HG02970 (cell line): ENCODE results near the gene COL5A1.

Source experiments
- ATAC-seq: cut with Tn5 transposase; IDR thresholded peaks from one replicate; pipeline ENCODE4 v1.9.1; 2021; ENCODE audit warnings: mild to moderate bottlenecking, moderate library complexity, moderate number of reproducible peaks; ENCODE audit not compliant: unreplicated experiment, low FRiP score

COL5A1 gene

DNA sequence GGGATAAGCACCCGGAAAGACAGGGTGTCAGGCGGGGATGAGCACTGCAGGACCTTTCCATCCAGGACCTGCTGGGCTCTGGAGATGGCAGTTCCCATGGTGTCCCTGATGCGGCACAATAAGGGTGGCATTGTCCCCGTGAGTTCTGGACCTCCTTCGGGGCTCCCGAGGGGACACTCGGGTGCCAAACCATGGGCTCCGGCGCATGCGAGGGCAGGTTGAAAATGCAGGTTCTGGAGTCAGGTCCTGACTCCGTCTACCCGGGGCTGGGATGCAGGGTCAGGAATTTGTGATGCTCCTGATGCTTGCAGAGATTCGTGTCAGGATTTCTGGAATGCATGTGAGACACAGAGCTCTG, 239.7 kb downstream of the COL5A1 start:
- ATAC-seq = no peak

DNA sequence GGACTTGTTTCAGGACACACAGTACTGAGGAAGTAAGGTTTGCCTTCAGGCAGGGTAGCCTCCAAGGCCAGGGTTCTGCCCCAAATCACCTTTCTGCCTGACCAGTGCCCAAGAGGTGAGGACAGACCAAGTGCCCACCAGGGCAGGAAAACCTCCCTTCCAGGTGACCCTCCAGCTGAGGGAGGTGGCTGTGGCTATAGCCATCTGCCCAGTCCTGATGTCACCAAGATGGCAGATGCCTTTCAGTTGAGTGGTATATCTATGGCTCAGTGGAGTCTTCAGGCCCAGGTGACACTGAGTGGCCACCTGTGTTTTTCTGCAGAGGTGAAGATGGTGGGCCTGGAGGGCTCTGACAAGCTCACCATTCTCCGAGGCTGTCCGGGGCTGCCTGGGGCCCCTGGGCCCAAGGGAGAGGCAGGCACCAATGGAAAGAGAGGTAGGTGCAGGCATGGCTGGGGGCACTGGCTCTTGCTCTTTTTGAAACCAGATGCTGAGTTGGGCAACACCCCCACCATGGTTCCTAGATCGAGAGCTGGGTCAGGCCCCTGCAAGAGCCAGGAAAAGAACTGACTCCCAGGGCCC, 240.7 kb downstream of the COL5A1 start:
- no peak for ATAC-seq

DNA sequence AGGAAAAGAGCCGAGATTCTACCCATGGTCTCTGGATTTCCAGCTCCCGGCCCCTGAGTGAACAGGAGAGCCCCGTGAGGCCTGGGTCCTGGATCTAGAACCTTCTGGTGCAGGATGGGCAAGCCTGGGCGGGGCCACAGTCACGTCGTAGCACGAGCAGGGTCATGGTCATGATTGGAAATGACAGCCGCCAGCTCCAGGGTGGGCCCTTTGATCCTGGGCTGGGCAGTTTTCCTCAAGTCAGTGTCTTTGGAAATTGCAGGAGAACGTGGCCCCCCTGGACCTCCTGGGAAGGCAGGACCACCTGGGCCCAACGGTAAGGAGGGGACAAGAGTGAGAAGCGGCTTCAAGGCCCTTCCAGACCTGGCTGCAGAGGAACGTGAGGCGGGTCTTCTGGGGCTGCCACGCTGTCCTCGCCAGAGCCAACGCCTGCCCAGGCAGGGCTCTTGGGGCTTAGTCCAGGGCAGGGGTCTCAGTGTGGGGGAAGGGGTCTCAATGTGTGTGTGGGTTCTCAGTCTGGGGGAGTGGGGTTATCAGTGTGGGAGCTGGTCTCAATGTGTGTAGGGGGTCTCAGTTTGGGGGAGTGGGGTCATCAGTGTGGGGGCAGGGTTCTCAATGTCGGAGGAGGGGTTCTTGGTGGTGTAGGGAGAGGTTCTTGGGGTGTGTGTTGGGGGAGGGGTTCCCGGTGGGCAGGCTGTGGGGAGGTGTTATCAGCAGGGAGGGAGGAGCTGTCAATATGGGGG, 241.6 kb downstream of the COL5A1 start:
- ATAC-seq = no peak

DNA sequence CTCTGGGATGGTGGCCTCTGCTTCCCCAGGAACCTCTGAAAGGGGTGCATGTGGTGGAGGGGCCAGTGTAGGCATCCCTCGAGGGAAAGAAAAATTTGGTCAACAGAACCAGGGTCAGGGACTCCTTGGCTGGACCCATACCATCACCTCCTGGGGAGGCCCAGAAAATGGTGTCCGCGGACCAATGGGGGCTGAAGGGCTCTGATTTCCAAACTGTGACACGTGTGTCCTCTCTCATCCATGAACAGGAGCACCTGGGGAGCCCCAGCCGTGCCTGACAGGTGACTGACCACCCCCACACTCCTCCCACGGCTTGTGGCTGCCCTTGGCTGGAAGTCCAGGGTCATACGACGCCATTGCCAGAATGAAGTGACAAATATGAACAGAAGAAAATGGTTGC, 242.9 kb downstream of the COL5A1 start:
- no peak for ATAC-seq

DNA sequence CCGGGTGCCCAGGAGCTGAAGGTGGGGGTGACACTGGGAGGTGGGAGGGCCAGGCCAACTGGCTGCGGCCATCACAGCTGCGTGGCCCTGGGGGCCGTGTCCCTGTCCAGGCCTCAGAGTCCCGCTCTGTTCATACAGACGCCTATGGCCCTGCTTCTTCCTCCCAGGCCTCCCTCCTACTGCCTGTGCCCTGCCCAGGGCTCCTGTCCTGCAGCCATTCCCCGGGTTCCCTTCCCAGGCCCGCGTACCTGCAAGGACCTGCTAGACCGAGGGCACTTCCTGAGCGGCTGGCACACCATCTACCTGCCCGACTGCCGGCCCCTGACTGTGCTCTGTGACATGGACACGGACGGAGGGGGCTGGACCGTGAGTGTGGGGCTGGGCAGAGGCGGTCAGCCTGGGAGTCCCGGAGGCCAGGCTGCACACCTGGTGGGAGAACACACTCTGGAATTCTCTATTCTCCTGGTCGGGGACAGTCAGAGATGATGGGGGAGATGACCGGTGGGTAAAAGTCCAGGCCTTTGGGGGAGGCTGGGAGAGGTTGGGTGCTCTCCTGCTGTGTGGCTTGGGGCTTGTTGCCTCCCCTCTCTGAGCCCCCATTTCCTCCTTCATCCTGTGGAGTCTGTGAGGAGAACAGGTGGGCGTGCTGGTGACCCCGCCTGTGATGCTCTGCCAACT, 243.5 kb downstream of the COL5A1 start:
- no peak for ATAC-seq

DNA sequence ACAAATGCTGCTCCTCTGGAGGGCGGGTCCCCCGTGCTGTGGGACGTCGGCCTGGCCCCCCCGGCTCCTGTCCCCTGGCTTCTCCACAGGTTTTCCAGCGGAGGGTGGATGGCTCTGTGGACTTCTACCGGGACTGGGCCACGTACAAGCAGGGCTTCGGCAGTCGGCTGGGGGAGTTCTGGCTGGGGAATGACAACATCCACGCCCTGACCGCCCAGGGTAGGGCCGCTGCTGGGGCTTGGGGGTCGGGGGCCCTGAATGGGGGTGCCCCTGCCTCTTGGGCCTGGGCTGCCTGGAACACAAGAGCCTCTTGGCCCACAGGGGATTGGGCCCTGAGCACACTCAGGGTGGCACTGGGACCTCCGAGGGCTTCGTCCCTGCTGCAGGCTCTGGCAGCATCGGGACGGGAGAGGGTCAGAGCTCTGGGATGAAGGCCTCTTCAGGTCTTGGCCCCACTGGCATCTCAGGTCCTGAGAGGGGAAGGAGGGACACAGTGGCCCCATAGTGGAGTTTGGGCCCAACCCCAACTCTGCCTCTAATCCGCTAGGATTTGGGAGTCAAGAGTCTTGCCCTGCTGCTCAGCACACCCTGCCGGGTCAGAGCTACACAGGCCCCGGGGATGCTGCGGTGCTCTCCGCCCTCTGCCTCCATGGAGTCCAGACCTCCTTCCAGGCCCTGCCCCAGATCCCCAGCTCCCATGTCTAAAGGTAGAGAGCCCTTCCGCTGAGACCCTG, 244.2 kb downstream of the COL5A1 start:
- no peak for ATAC-seq

DNA sequence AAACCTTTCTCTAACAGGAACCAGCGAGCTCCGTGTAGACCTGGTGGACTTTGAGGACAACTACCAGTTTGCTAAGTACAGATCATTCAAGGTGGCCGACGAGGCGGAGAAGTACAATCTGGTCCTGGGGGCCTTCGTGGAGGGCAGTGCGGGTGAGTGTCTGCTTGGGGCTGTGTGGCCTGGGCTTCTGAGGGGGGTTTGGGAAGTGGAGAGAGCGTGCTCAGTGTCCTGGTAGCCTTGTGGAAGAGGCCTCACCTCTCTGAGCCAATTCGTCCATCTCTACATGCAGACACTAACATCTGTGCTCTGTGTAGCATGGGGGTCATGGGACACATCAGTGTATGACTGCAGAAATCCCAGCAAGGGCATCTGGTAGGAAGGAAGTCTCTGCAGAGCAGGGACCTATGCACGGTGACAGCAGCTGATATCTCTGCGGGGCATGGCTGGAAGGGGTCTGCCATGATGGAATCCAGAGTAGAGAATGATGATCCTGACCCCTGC, 244.9 kb downstream of the COL5A1 start:
- ATAC-seq = no peak

DNA sequence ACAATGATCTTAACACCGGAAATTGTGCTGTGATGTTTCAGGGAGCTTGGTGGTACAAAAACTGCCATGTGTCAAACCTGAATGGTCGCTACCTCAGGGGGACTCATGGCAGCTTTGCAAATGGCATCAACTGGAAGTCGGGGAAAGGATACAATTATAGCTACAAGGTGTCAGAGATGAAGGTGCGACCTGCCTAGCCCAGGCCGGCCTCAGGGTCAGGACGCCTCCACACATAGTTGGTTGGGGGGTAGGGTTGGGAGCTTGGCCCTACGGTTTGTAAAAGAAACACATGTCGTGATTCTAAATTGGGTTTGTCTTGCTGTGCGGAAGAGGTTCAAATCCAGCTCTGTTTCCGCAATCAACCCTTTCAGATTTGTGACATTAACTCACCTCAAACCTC, 245.6 kb downstream of the COL5A1 start:
- ATAC-seq = no peak

DNA sequence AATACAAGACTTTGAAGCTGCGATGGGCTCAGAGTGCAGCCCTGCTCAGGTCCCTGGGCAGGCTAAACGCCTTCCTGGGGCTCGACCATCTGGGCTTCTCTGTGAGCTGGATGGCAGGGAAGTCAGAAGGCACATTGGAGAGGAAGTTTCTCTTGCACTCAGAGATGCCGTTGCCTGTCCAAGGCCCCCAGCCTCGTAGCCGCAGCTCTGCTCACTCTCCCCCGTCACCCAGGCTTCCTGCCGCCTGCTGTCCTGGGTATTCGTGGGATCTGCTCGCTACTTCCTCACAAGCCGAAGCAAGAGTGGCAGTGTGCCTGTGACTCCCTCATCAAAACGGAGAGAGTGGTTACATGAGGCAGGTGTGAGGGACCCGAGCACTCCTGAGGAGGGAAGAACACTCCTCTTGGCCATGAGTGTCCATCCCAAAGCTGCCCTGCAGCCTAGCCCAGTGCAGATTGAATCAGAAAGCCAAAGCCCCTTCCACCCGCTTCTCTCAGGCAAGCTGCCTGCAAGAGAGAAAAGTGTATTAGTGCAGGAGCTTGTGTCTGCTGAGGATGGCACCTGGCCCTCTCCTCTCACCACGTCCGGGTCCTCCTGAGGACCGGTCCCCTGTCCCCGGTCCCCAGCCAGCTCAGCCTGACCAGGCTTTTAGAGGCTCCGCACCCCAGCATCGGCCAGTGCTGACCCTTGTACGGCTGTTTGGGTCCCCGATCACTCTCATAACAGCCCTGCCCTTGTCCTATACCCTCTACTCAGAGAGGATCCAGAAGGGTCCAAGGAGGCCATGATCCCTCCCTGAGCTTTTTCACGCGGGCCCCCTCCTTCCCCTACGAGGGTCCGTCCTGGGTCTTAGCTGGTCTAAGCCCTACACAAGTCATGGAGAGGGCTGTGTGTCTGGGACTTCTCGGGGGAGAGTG, 246.3 kb downstream of the COL5A1 start:
- ATAC-seq = no peak

DNA sequence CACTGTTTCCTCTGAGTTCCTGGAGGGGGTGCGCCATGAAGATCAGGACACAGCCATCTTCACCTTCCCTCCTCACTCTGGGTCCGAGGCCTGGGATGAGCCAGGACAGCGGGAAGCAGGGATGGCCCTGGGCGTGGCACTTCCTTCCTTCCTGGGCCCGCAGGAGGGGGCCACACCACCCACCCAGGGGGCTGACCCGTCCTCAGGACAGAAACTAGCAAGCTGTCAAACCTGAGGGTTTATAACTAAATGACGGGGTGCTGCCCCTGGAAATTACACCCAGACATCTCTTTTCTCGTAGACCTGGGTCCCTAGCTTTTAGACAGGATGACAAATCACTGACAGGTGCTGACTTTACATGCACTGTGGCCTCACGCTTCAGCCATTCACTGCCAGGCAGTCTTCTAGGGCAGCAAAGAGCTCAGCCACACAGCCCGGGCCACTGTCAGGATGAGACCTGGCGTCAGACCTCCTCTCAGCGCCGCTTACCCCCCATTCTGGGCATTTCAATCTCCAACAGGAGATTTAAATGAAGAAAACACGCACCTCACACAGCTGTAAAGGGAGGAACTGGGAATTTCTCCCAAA, 247.1 kb downstream of the COL5A1 start:
- no peak for ATAC-seq

DNA sequence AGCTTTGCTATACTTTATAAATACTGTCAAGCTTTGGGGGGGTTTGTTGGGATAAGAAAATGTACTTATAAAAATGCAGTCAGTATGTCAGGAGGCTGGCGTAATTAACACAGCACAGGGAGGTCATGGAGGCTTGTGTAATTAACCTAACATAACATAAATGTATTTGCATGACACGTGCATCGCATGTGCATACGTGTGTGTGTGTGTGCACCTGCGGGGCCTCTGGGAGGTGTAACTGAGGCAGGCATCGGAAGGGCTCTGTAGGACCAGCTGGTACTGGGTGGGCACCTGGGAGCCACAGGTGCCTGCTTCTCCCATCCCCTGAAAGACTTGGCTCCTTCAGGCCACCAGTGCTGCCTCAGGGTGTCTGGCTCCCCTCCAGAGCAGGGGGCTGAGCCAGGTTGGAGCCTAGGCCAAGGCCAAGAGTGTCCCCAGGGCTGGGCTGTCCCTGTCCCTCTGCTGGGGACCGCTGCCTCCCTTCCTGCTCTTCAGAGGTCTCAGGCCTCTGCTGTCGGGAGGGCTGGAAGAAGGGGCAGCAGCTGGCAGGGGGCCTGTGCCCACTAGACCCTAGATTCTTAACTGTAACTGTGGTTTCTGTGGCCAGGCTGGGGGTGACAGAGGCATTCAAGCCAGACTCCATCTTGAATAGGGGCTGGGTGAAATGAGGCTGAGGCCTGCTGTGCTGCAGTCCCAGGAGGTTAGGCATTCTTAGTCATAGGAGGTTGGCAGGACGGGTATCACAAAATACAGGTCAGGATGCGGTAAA, 248.0 kb downstream of the COL5A1 start:
- no peak for ATAC-seq

DNA sequence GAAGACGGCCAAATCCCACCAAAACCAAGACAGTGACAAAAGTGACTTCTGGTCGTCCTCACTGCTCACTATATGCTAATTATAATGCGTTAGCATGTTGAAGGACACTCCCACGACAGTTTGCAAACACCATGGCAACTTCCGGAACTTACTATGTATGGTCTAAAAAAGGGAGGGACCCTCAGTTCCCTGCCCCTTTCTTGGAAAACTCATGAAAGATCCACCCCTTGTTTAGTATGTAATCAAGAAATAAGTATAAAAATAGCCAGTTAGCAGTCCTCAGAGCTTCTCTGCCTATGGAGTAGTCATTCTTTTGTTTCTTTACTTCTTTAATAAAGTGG, 248.5 kb downstream of the COL5A1 start:
- ATAC-seq = no peak

DNA sequence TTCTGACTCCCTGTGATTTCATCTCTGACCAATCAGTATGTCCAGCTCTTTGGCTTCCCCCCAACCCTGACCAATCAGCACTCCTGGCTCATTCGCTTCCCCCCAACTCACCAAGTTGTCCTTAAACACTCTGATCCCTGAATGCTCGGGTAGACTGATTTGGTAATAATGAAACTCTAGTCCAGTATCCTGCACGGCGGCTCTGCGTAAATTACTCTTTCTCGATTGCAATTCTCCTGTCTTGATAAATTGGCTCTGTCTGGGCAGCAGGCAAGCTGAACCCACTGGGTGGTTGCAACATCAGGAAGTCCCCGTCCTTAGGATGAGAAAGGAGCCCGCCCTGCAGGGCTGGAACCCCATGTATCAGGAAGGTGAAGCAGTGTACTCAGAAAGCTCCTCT, 249.4 kb downstream of the COL5A1 start:
- no peak for ATAC-seq

DNA sequence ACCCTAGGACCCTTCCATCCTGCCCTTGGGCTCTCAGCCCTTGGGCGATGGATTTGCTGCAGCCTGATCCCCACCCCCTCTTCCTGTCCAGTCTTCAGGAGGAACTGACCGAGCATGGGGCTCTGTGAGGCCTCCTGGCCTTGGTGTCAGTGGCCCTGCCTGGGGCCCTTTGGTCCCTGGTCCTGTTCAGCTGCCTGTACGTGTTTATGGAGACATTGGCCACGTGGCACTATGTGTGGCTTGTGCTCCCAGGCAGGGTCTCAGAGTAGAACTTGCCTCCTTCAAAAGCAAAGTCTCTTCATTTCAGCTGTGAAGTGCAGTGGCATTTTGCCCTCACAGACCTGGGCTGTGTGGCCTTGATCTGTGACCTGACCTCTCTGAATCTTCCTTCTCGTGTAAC, 250.1 kb downstream of the COL5A1 start:
- ATAC-seq = no peak

DNA sequence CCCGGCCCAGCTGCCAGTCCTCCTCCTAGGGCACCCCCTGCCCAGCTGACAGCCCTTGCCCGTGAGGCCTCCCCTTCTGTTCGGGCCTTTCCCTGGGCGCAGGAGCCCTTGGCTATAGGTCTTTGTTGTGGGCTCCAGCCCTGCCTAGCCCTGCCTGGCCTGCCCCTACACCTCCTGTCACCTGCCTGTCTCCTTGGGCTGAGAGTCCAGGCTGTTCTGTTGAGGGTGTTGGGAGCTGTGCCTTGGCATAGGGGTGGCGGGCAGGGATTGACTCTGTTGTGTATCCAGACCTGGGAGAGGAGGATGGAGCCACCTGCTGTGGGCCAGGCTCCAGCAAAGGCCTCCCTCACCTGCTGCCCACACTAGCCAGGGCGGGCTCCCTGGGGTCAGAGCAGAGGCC, 250.6 kb downstream of the COL5A1 start:
- ATAC-seq = no peak

DNA sequence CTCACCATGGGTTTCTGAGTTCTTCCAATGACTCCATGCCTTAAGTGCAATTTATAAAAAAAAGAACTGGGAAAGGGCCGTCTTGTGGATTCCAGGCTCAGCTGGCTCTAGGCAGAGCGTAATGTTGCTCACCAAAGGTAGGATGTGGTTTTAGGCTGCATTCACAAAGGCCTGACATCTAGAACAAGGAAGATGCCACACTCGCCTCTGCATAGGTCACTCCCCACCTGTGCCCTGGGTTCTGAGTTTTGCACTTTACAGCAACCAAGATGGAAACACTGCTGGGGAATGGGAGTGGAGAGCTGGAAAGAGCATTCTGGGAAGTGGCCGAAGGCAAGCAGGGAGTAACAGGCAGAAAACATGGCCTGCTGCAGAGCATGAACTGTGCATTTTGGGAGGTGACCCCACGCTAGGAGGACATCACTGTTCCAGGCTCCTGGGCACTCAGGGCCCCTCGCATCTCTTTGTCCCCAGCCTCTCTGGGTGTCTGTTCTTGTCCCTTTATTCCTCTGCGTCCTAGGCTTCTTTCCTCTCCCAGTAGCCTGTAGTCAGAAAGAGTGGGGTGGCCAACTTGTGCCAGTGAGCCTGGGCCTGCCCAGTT, 251.3 kb downstream of the COL5A1 start:
- no peak for ATAC-seq
